ENCODE measurements around the gene LOXL1.

GRCh38 chr15:73902121-73903020 lies 23.9 kb upstream of the LOXL1 start:
- no peak for TF ChIP-seq POLR2A (IDR thresholded peaks at IDR 0.05; ENCODE audit: low read depth, low read length)
- no peak for TF ChIP-seq CTCF (conservative IDR thresholded peaks at IDR 0.05; ENCODE audit: low read depth, low read length)
- TF ChIP-seq RFX5 (IDR thresholded peaks at IDR 0.05; ENCODE audit: low read depth, low read length): no peak
- TF ChIP-seq BHLHE40 (IDR thresholded peaks at IDR 0.05; ENCODE audit: low read depth, low read length): no peak
- TF ChIP-seq RAD21 (IDR thresholded peaks at IDR 0.05; ENCODE audit: low read length): no peak
